ENCODE data around the gene ERBIN.
"Not testable (repeated sequence)": the region's sequence is repeated elsewhere in the genome, so short reads cannot be mapped to it uniquely, and the experiment has no call there.

ERBIN gene

GRCh38 chr5:65967288-65968066, 41.1 kb downstream of the ERBIN start:
- no peak for DNase-seq

- DNase-seq = no peak
Measured at GRCh38 chr5:65969539-65970393, 43.4 kb downstream of the ERBIN start.

- no peak for DNase-seq
Measured at GRCh38 chr5:65970481-65971367, 44.3 kb downstream of the ERBIN start.

- DNase-seq = no peak
Measured at GRCh38 chr5:65971643-65972042, 45.3 kb downstream of the ERBIN start.

- not testable (repeated sequence) for DNase-seq
Measured at GRCh38 chr5:65972896-65973295, 46.5 kb downstream of the ERBIN start.

GRCh38 chr5:65978251-65978650, 51.9 kb downstream of the ERBIN start:
- DNase-seq = no peak

GRCh38 chr5:65981548-65981947, 55.2 kb downstream of the ERBIN start:
- no peak for DNase-seq

- no peak for DNase-seq
Measured at GRCh38 chr5:65981969-65982619, 55.7 kb downstream of the ERBIN start.

GRCh38 chr5:65982635-65983034, 56.3 kb downstream of the ERBIN start:
- no peak for DNase-seq

GRCh38 chr5:65984098-65984885, 57.9 kb downstream of the ERBIN start:
- no peak for DNase-seq

- no peak for DNase-seq
Measured at GRCh38 chr5:65986050-65986451, 59.7 kb downstream of the ERBIN start.

GRCh38 chr5:65986796-65987195, 60.4 kb downstream of the ERBIN start:
- no peak for DNase-seq

GRCh38 chr5:65987982-65988381, 61.6 kb downstream of the ERBIN start:
- DNase-seq = no peak

- no peak for DNase-seq
Measured at GRCh38 chr5:65989158-65989557, 62.8 kb downstream of the ERBIN start.

GRCh38 chr5:65992630-65993029, 66.3 kb downstream of the ERBIN start:
- DNase-seq = no peak

- no peak for DNase-seq
Measured at GRCh38 chr5:65994117-65994786, 67.9 kb downstream of the ERBIN start.

- DNase-seq = no peak
Measured at GRCh38 chr5:65999061-65999723, 72.8 kb downstream of the ERBIN start.

GRCh38 chr5:66001952-66002351, 75.6 kb downstream of the ERBIN start:
- no peak for DNase-seq

GRCh38 chr5:66002415-66002814, 76.0 kb downstream of the ERBIN start:
- DNase-seq = no peak

GRCh38 chr5:66004216-66004615, 77.8 kb downstream of the ERBIN start:
- DNase-seq = no peak

- DNase-seq = no peak
Measured at GRCh38 chr5:66009277-66009676, 82.9 kb downstream of the ERBIN start.
